MM.1S (cell line): Measurements from ENCODE around the gene NIN.
"Not testable (repeated sequence)": the region's sequence is repeated elsewhere in the genome, so short reads cannot be mapped to it uniquely, and the experiment has no call there.

Experiments
- DNase-seq: peaks from one replicate; pipeline ENCODE4 v3.0.0-alpha.2; 2015
- H2AFZ ChIP-seq: fragments of 300-600 bp; sonication (generic); 2 replicates; pipeline ENCODE4 v1.6.0; 2016; ENCODE audit warnings: antibody characterized with exemption, low read length
- H3F3A ChIP-seq: fragments of 300-600 bp; sonication (generic); 2 replicates; pipeline ENCODE4 v1.6.1; 2016; ENCODE audit warnings: mild to moderate bottlenecking, antibody characterized with exemption, low read length, moderate library complexity, mixed read lengths; ENCODE audit not compliant: insufficient read depth
- H3K27ac ChIP-seq: fragments of 300-600 bp; sonication (generic); 2 replicates; pipeline ENCODE4 v1.5.1; 2016; ENCODE audit warnings: mild to moderate bottlenecking, low read length
- H3K27me3 ChIP-seq: fragments of 300-600 bp; sonication (generic); replicated peaks from 2 replicates; pipeline ENCODE4 v1.6.0; 2016; ENCODE audit warnings: low read length; ENCODE audit not compliant: insufficient read depth
- H3K36me3 ChIP-seq: fragments of 300-600 bp; sonication (generic); replicated peaks from 2 replicates; pipeline ENCODE4 v1.6.1; 2016; ENCODE audit warnings: mild to moderate bottlenecking, low read length, mixed read lengths; ENCODE audit not compliant: insufficient read depth
- H3K4me1 ChIP-seq: fragments of 300-600 bp; sonication (generic); 2 replicates; pipeline ENCODE4 v1.6.1; 2016; ENCODE audit warnings: low read length, mixed read lengths
- H3K4me2 ChIP-seq: fragments of 300-600 bp; sonication (generic); 2 replicates; pipeline ENCODE4 v1.6.0; 2016; ENCODE audit warnings: low read depth, low read length
- H3K4me3 ChIP-seq: fragments of 300-600 bp; sonication (generic); 2 replicates; pipeline ENCODE4 v1.5.1; 2016; ENCODE audit warnings: low read length, mixed read lengths
- H3K79me2 ChIP-seq: fragments of 300-600 bp; sonication (generic); 2 replicates; pipeline ENCODE4 v1.6.1; 2016; ENCODE audit warnings: mixed run types, low read length, mixed read lengths
- H3K9ac ChIP-seq: fragments of 300-600 bp; sonication (generic); 2 replicates; pipeline ENCODE4 v1.6.1; 2016; ENCODE audit warnings: low read length, mixed read lengths
- H3K9me2 ChIP-seq: fragments of 300-600 bp; sonication (generic); replicated peaks from 2 replicates; pipeline ENCODE4 v1.6.1; 2016; ENCODE audit warnings: mild to moderate bottlenecking, low read length, mixed read lengths; ENCODE audit not compliant: insufficient read depth
- H3K9me3 ChIP-seq: fragments of 300-600 bp; sonication (generic); replicated peaks from 2 replicates; pipeline ENCODE4 v1.6.1; 2016; ENCODE audit warnings: mild to moderate bottlenecking, low read length, mixed read lengths; ENCODE audit not compliant: insufficient read depth
- H4K20me1 ChIP-seq: fragments of 300-600 bp; sonication (generic); 2 replicates; pipeline ENCODE4 v1.6.1; 2016; ENCODE audit warnings: mild to moderate bottlenecking, low read length, moderate library complexity, mixed read lengths; ENCODE audit not compliant: insufficient read depth
- EZH2 ChIP-seq: fragments of 300-600 bp; sonication (generic); optimal IDR thresholded peaks from 2 replicates; pipeline ENCODE3; 2017; ENCODE audit warnings: low read depth, mild to moderate bottlenecking, antibody characterized with exemption, low read length, mixed read lengths
- EZH2phosphoT487 ChIP-seq: fragments of 300-600 bp; sonication (generic); IDR thresholded peaks from 2 replicates; pipeline ENCODE4 v1.6.1; 2018; ENCODE audit warnings: antibody characterized with exemption, low read length
- TF ChIP-seq, protein P1 (sequence below): fragments of 300-600 bp; sonication (generic); IDR thresholded peaks from 2 replicates; pipeline ENCODE4 v1.5.1; 2016; ENCODE audit warnings: antibody characterized with exemption, low read length, mixed read lengths

The NIN gene

DNA sequence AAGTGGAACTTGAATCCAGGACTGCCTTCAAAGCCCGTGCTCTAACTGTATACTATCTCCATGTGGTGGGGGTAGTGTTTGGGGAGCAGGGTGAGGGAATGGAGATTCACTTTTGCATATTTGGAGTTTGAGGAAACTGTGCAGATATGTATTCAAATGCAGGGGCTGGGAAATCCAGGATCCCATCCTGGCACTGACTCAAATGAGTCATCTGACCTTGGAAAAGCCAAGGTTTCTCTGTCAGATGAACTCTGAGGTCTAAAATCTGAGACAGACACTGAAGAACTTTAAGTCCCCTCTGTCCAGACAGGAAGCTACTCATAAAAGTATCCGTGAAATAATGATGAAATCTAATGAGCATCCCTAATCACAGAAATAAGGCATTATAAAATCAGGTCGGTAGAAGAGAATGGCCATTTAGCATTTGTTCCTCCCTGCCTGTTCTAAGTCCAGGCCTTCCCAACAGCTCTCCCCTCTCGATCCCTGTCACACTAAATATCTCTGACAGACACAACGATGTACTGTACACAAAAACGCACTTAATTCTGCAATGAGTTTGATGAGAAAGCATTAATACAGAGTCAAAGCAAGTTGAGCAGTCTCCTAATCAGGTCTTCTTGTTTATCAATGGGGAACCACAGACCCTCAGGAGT, 14.4 kb downstream of the NIN start:
- DNase-seq, result no peak
- no peaks in the 10 kb centered on the region for H3K9me3 ChIP-seq
- H3K9ac ChIP-seq, result no peak overlapping the region
- no peaks in the 10 kb centered on the region for H4K20me1 ChIP-seq
- H3F3A ChIP-seq, result no peaks in the 10 kb centered on the region
- H3K4me3 ChIP-seq, result no peak overlapping the region
- H3K27me3 ChIP-seq, result no peaks in the 10 kb centered on the region
- TF ChIP-seq EZH2 (no peak), EZH2phosphoT487 (no peak)
- TF ChIP-seq, protein P1, sequence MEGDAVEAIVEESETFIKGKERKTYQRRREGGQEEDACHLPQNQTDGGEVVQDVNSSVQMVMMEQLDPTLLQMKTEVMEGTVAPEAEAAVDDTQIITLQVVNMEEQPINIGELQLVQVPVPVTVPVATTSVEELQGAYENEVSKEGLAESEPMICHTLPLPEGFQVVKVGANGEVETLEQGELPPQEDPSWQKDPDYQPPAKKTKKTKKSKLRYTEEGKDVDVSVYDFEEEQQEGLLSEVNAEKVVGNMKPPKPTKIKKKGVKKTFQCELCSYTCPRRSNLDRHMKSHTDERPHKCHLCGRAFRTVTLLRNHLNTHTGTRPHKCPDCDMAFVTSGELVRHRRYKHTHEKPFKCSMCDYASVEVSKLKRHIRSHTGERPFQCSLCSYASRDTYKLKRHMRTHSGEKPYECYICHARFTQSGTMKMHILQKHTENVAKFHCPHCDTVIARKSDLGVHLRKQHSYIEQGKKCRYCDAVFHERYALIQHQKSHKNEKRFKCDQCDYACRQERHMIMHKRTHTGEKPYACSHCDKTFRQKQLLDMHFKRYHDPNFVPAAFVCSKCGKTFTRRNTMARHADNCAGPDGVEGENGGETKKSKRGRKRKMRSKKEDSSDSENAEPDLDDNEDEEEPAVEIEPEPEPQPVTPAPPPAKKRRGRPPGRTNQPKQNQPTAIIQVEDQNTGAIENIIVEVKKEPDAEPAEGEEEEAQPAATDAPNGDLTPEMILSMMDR, result no peak
- H3K27ac ChIP-seq, result no peak overlapping the region
- no peak overlapping the region for H3K4me2 ChIP-seq
- no peaks in the 10 kb centered on the region for H3K4me1 ChIP-seq
- no peaks in the 10 kb centered on the region for H3K9me2 ChIP-seq
- no peaks in the 10 kb centered on the region; the same call in 1 of the 2 replicates for H3K79me2 ChIP-seq
- H3K36me3 ChIP-seq, result no peaks in the 10 kb centered on the region
- H2AFZ ChIP-seq, result no peak overlapping the region

DNA sequence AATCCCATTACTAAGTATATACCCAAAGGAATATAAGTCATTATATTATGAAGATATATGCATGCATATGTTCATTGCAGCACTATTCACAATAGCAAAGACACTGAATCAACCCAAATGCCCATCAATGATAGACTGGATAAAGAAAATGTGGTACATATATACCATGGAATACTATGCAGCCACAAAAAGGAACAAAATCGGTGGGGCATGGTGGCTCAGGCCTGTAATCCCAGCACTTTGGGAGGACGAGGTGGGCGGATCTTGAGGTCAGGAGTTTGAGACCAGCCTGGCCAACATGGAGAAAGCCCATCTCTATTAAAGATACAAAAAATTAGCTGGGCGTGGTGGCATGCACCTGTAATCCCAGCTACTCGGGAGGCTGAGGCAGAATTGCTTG, 15.4 kb downstream of the NIN start:
- not testable (repeated sequence) for H3K9me3 ChIP-seq, H2AFZ ChIP-seq, H3K27me3 ChIP-seq, H3K36me3 ChIP-seq, H3K27ac ChIP-seq, H4K20me1 ChIP-seq, H3K79me2 ChIP-seq, DNase-seq, H3K4me3 ChIP-seq, H3F3A ChIP-seq, H3K4me2 ChIP-seq, H3K9me2 ChIP-seq, H3K9ac ChIP-seq, H3K4me1 ChIP-seq

DNA sequence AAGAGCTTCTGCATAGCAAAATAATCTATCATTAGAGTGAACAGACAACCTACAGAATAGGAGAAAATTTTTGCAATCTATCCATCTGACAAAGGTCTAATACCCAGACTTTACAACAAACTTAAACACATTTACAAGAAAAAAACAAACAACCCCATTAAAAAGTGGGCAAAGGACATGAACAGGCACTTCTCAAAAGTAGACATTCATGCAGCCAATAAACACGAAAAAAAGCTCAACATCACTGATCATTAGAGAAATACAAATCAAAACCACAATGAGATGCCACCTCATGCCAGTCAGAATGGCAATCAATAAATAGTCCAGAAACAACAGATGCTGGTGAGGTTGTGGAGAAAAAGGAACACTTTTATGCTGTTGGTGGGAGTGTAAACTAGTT, 15.9 kb downstream of the NIN start:
- not testable (repeated sequence) for H3F3A ChIP-seq, H3K79me2 ChIP-seq, H3K4me1 ChIP-seq, H3K9me3 ChIP-seq, H3K4me2 ChIP-seq, H3K4me3 ChIP-seq, H4K20me1 ChIP-seq, H2AFZ ChIP-seq, H3K27me3 ChIP-seq, H3K9me2 ChIP-seq, H3K9ac ChIP-seq, DNase-seq, H3K36me3 ChIP-seq, H3K27ac ChIP-seq

DNA sequence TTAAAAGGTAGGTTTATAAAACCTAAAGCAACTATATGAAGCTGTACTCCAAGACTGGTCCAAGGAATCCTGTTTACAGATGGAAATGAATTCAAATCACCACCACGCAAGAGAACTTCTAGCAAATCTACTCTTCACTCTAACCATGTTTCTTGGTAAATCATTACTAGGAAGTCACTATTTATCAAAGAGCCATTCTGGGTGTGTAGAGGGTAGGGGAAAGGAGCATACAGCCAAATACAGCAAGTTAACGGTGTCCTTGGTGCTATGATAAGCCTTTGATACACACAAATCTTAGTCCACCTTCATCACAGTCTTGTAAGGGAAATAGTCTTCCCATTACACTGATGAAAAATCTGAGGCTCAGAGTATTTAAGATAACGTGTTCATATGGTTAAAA, 16.8 kb downstream of the NIN start:
- no peaks in the 10 kb centered on the region for H3K4me1 ChIP-seq
- no peaks in the 10 kb centered on the region for H4K20me1 ChIP-seq
- no peak for DNase-seq
- H3K79me2 ChIP-seq, result no peaks in the 10 kb centered on the region; the same call in 1 of the 2 replicates
- H3K36me3 ChIP-seq, result no peaks in the 10 kb centered on the region
- no peak overlapping the region for H2AFZ ChIP-seq
- H3K27me3 ChIP-seq, result no peaks in the 10 kb centered on the region
- TF ChIP-seq EZH2 (no peak), EZH2phosphoT487 (no peak)
- TF ChIP-seq, protein P1, result no peak
- H3K4me2 ChIP-seq, result no peak overlapping the region
- H3K4me3 ChIP-seq, result no peak overlapping the region
- no peaks in the 10 kb centered on the region for H3K9me3 ChIP-seq
- no peaks in the 10 kb centered on the region for H3K9me2 ChIP-seq
- no peak overlapping the region for H3K27ac ChIP-seq
- H3K9ac ChIP-seq, result no peak overlapping the region
- no peaks in the 10 kb centered on the region for H3F3A ChIP-seq
